GM12864 (cell line): ENCODE results near the gene SLC35B2.

Source experiments
- DNase-seq: peaks from one replicate; pipeline ENCODE4 v3.0.0-alpha.2; 2011; ENCODE audit warnings: low read depth
- H3K4me3 ChIP-seq: 2 replicates; pipeline ENCODE4 v1.5.1; 2011; ENCODE audit warnings: mild to moderate bottlenecking, low read depth, low read length, control low read depth
- TF ChIP-seq, protein P1 (sequence below): IDR thresholded peaks from 2 replicates; pipeline ENCODE4 v1.5.1; 2011; ENCODE audit warnings: low read depth, mild to moderate bottlenecking, moderate library complexity, low read length, control low read depth, inconsistent platforms; ENCODE audit errors: missing control alignments

SLC35B2 gene

GRCh38 chr6:44246663-44247337, 10.5 kb downstream of the SLC35B2 start, which contains the start of gene HSP90AB1:
Gene HSP90AB1, plus strand, starts transcription at chr6:44247101. Its CDS starts 1,529 bp downstream, at chr6:44248630.
- H3K4me3 ChIP-seq = peak within 1 kb of the TSS; percentile 92
- TF ChIP-seq, protein P1, sequence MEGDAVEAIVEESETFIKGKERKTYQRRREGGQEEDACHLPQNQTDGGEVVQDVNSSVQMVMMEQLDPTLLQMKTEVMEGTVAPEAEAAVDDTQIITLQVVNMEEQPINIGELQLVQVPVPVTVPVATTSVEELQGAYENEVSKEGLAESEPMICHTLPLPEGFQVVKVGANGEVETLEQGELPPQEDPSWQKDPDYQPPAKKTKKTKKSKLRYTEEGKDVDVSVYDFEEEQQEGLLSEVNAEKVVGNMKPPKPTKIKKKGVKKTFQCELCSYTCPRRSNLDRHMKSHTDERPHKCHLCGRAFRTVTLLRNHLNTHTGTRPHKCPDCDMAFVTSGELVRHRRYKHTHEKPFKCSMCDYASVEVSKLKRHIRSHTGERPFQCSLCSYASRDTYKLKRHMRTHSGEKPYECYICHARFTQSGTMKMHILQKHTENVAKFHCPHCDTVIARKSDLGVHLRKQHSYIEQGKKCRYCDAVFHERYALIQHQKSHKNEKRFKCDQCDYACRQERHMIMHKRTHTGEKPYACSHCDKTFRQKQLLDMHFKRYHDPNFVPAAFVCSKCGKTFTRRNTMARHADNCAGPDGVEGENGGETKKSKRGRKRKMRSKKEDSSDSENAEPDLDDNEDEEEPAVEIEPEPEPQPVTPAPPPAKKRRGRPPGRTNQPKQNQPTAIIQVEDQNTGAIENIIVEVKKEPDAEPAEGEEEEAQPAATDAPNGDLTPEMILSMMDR = no peak
- peak; percentile 99 for DNase-seq

DNA sequence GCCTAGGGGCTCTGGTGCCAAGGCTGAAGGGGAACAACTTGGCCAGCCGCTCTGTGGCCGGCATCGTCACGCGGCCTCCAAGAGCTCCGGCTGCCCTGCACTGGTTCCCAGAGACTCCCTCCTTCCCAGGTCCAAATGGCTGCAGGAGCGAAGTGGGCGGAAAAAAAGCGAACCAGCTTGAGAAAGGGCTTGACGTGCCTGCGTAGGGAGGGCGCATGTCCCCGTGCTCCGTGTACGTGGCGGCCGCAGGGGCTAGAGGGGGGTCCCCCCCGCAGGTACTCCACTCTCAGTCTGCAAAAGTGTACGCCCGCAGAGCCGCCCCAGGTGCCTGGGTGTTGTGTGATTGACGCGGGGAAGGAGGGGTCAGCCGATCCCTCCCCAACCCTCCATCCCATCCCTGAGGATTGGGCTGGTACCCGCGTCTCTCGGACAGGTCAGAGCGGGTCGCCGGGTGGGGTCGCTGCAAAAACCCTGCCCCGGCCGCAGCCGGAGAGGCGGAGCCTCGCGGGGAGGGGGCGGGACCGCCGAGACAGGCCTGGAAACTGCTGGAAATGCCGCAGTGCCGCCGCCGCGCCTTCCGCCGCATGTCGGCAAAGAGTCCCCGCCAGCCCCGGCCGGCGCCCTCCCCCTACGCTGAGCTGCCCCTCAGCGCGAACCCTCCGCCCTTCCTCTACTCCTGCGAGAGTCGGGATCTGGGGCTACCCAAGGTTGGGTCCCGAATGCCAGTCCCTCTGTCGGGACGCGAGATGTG, 11.2 kb downstream of the SLC35B2 start:
- TF ChIP-seq, protein P1 = no peak
- H3K4me3 ChIP-seq = peak overlapping the region; percentile 92
- DNase-seq = no peak

DNA sequence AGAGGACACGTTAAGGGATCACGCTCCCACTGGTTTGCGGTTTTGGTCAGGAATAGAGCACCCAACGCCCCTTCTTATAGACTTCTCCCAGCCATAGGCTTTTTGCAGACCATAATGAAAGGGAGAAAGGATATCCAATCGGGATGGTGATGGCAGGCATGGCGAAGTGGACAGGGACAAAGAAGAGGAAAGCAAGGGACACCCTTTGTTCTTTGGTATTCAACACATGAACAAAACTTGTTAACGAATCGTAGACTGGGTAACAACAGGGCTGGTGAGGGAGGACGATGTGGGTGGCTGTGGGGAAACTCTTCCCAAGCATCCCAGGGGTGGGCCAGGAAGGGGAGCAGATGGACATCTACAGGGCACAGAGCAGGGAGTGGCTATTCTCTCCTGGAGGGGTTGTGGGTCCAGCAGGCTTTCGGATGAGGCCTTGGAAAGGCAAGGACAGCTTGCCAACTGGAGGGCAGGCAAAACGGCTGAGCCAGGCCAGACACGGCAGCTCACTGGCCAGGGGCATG, 11.9 kb downstream of the SLC35B2 start:
- peak overlapping the region; percentile 92 for H3K4me3 ChIP-seq
- TF ChIP-seq, protein P1 = no peak
- no peak for DNase-seq

DNA sequence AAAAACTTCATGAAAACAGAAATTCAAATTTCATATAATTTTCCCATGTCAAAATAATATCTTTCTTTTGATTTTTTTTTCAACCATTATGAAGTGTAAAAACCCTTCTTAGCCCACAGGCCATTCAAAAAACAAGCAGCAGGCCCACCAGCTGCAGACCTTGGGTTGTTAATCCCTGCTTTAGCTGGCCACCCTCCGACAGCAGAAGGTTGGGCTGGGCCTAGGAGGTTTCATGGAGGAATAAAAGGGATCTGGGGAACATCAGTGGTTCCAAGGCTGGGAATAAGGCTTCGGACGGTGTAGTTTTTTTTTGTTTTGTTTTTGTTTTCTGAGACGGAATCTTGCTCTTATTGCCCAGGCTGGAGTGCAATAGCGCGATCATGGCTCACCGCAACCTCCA, 14.0 kb downstream of the SLC35B2 start:
- no peak overlapping the region for H3K4me3 ChIP-seq
- TF ChIP-seq, protein P1 = no peak
- no peak for DNase-seq

DNA sequence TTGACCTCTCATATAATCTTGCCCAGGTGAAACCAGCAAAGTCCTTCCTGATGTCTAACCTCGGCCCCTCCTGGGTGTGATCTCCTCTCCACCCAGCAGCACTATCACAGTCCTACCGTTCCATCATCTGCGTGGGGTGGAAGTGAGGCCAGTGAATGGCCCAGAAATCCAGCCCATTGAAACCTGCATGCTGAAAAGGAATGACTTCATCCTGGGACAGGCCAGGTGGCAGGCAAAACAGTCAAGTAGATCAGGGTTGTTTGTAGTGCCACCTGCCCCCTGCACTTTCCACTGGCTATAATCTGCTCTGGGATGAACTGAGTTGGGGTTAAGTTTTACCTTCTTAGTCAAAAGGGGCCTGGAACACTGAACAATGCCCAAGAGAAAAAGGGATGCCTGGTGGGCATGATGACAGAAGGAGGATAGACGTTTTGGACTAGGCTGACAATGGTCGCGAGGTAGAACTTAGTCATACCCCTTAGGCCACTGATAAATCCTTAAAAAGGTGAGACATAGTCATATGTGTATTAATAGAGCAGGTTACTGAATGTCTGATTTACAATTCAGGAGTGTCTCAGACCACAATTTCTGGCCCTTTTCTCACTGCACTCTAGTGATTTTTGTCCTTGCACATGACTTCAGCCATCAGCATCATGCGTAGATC, 18.5 kb downstream of the SLC35B2 start:
- H3K4me3 ChIP-seq = no peak overlapping the region
- DNase-seq = no peak
- TF ChIP-seq, protein P1 = no peak

GRCh38 chr6:44237813-44238433, 19.4 kb downstream of the SLC35B2 start:
- no peak for DNase-seq

More at GRCh38 chr6:44237813-44238433, 19.4 kb downstream of the SLC35B2 start:
- TF ChIP-seq, protein P1 = peak; percentile 98
- peak overlapping the region; percentile 55 for H3K4me3 ChIP-seq
